Measurements from ENCODE around the gene LYRM2.

Gene LYRM2

GRCh38 chr6:89638320-89639195 is at the start of gene LYRM2:
Gene LYRM2, minus strand, starts transcription at chr6:89638747. Its CDS starts 31 bp downstream, at chr6:89638716.
- peak; percentile 93 for DNase-seq (ENCODE audit: low spot score)

- no peak for DNase-seq (ENCODE audit: low spot score)
These were observed 49.8 kb upstream of the LYRM2 start for GRCh38 chr6:89688328-89688727.

GRCh38 chr6:89685311-89685710 is 46.8 kb upstream of the LYRM2 start:
- DNase-seq (ENCODE audit: low spot score): no peak

GRCh38 chr6:89682991-89683390 is 44.4 kb upstream of the LYRM2 start:
- no peak for DNase-seq (ENCODE audit: low spot score)

- no peak for DNase-seq (ENCODE audit: low spot score)
These were observed 43.5 kb upstream of the LYRM2 start for GRCh38 chr6:89681983-89682564.

GRCh38 chr6:89680551-89680950 is 42.0 kb upstream of the LYRM2 start:
- DNase-seq (ENCODE audit: low spot score): no peak

- DNase-seq (ENCODE audit: low spot score): no peak
These were observed 41.6 kb upstream of the LYRM2 start for GRCh38 chr6:89680150-89680549.

GRCh38 chr6:89679215-89680120 is 40.9 kb upstream of the LYRM2 start:
- DNase-seq (ENCODE audit: low spot score): no peak

GRCh38 chr6:89678531-89678930 is 40.0 kb upstream of the LYRM2 start:
- no peak for DNase-seq (ENCODE audit: low spot score)

GRCh38 chr6:89675949-89676748 is 37.6 kb upstream of the LYRM2 start:
- DNase-seq (ENCODE audit: low spot score): no peak

GRCh38 chr6:89670935-89671565 is 32.5 kb upstream of the LYRM2 start:
- no peak for DNase-seq (ENCODE audit: low spot score)

- no peak for DNase-seq (ENCODE audit: low spot score)
These were observed 30.5 kb upstream of the LYRM2 start for GRCh38 chr6:89669002-89669401.

- no peak for DNase-seq (ENCODE audit: low spot score)
These were observed 29.5 kb upstream of the LYRM2 start for GRCh38 chr6:89667872-89668556.

GRCh38 chr6:89662659-89663223 is 24.2 kb upstream of the LYRM2 start:
- DNase-seq (ENCODE audit: low spot score): no peak

GRCh38 chr6:89661559-89661958 is 23.0 kb upstream of the LYRM2 start:
- DNase-seq (ENCODE audit: low spot score): no peak

- no peak for DNase-seq (ENCODE audit: low spot score)
These were observed 22.4 kb upstream of the LYRM2 start for GRCh38 chr6:89660981-89661380.

GRCh38 chr6:89657445-89658158 is 19.1 kb upstream of the LYRM2 start:
- no peak for DNase-seq (ENCODE audit: low spot score)

GRCh38 chr6:89655122-89655521 is 16.6 kb upstream of the LYRM2 start:
- DNase-seq (ENCODE audit: low spot score): no peak

GRCh38 chr6:89650579-89650978 is 12.0 kb upstream of the LYRM2 start:
- no peak for DNase-seq (ENCODE audit: low spot score)

- no peak for DNase-seq (ENCODE audit: low spot score)
These were observed 11.1 kb upstream of the LYRM2 start for GRCh38 chr6:89649682-89650081.
